HCT116 (cell line): ENCODE data around the gene CXCR6. TPM values are rescaled to one million over a fixed set of nuclear protein-coding genes. Genes with fewer than 3 reads are reported as not detected.

Source experiments
- ATAC-seq: fragments of 200-7000 bp; cut with Tn5 transposase; 2 replicates; pipeline ENCODE4 v1.9.1; 2020; ENCODE audit warnings: mild to moderate bottlenecking, moderate library complexity
- BruUV-seq: library from RNA; stranded (reverse); fragments of 400-500 nt; replicated peaks from 2 replicates; lab custom pipeline; 2021; lab: Mats Ljungman, UMichigan
- CTCF ChIA-PET: fragments of 300-600 bp; sonication (Branson Sonifier 250); formaldehyde crosslinking; loops from one replicate; lab custom pipeline; 2021; ENCODE audit warnings: antibody characterized with exemption; lab: Charles Lee
- POLR2A ChIA-PET: fragments of 300-600, 350-600 bp; sonication (Branson Sonifier 250); formaldehyde crosslinking; loops from one replicate; lab custom pipeline; 2021; ENCODE audit warnings: antibody characterized with exemption; lab: Charles Lee
- RAD21 ChIA-PET, 2 experiments: fragments of 300-600 bp; sonication (Branson Sonifier 250); formaldehyde crosslinking; loops; one replicate each; lab custom pipeline; 2023; ENCODE audit warnings: low total read pairs in 2 of 2; ENCODE audit not compliant: uncharacterized antibody in 2 of 2, unreplicated experiment in 2 of 2, low non-redundant PET in 1 of 2; lab: Charles Lee
- DNase-seq: peaks from one replicate; pipeline ENCODE4 v3.0.0-alpha.2; 2010; ENCODE audit warnings: low read depth, low spot score
- H2AFZ ChIP-seq: fragments of 200-600 bp; shearing (Covaris generic), sonication (generic); 2 replicates; pipeline ENCODE4 v1.6.1; 2017; ENCODE audit warnings: low read depth, mixed run types, mixed read lengths, antibody characterized with exemption, low read length; ENCODE audit not compliant: poor library complexity, severe bottlenecking
- H3K27ac ChIP-seq: 2 replicates; pipeline ENCODE4 v1.5.1; 2012; ENCODE audit warnings: low read depth, low read length
- H3K27me3 ChIP-seq: fragments of 200-600 bp; sonication (generic); 2 replicates; pipeline ENCODE4 v1.6.1; 2016; ENCODE audit warnings: mixed run types, low read length, mixed read lengths; ENCODE audit not compliant: insufficient read depth
- H3K36me3 ChIP-seq, 2 experiments: fragments of 200-500 bp in 1 of 2; fragments of 200-600 bp in 1 of 2; sonication (Bioruptor generic) in 1 of 2; sonication (generic) in 1 of 2; 2 replicates each; pipeline versions ENCODE4 v1.5.1 to v1.6.1; 2014 to 2016; ENCODE audit warnings: low read length in 2 of 2, inconsistent platforms in 1 of 2, mixed read lengths in 1 of 2, mixed run types in 1 of 2; ENCODE audit not compliant: insufficient read depth in 2 of 2, control insufficient read depth in 1 of 2
- H3K4me1 ChIP-seq, 2 experiments: fragments of 200-600 bp in 1 of 2; sonication (generic) in 1 of 2; 2 replicates each; pipeline versions ENCODE4 v1.5.1 to v1.6.1; 2012 to 2017; ENCODE audit warnings: low read length in 2 of 2, inconsistent platforms in 1 of 2, mild to moderate bottlenecking in 1 of 2, mixed read lengths in 1 of 2, mixed run types in 1 of 2, moderate library complexity in 1 of 2; ENCODE audit not compliant: insufficient read depth in 2 of 2, control insufficient read depth in 1 of 2
- H3K4me2 ChIP-seq: fragments of 200-600 bp; sonication (generic); 2 replicates; pipeline ENCODE4 v1.6.1; 2017; ENCODE audit warnings: mixed run types, low read length, mixed read lengths
- H3K4me3 ChIP-seq, 2 experiments: fragments of 200-600 bp in 1 of 2; sonication (generic) in 1 of 2; replicated peaks in 1 of 2; 2 replicates each; pipeline ENCODE4 v1.5.1; 2011 to 2016; ENCODE audit warnings: low read length in 2 of 2, control low read depth in 1 of 2, low read depth in 1 of 2, mild to moderate bottlenecking in 1 of 2, mixed read lengths in 1 of 2, mixed run types in 1 of 2
- H3K79me2 ChIP-seq: fragments of 200-600 bp; sonication (generic); 2 replicates; pipeline ENCODE4 v1.6.1; 2017; ENCODE audit warnings: mild to moderate bottlenecking, mixed run types, low read length, moderate library complexity, mixed read lengths; ENCODE audit not compliant: insufficient read depth
- H3K9ac ChIP-seq: fragments of 200-600 bp; sonication (generic); 2 replicates; pipeline ENCODE4 v1.6.1; 2016; ENCODE audit warnings: low read length, mixed read lengths
- H3K9me2 ChIP-seq: fragments of 200-600 bp; sonication (generic), shearing (Covaris generic); 2 replicates; pipeline ENCODE4 v1.6.1; 2017; ENCODE audit warnings: mixed run types, mild to moderate bottlenecking, moderate library complexity; ENCODE audit not compliant: insufficient read depth
- H3K9me3 ChIP-seq, 2 experiments: fragments of 200-500 bp in 1 of 2; fragments of 200-600 bp in 1 of 2; sonication (Bioruptor generic) in 1 of 2; sonication (generic) in 1 of 2; 2 replicates each; pipeline ENCODE4 v1.6.1; 2014 to 2017; ENCODE audit warnings: low read length in 2 of 2, mixed read lengths in 2 of 2, inconsistent platforms in 1 of 2, low read depth in 1 of 2, mild to moderate bottlenecking in 1 of 2, mixed run types in 1 of 2, moderate library complexity in 1 of 2; ENCODE audit not compliant: control insufficient read depth in 1 of 2, insufficient read depth in 1 of 2
- H4K20me1 ChIP-seq: fragments of 200-600 bp; sonication (generic), shearing (Covaris generic); 2 replicates; pipeline ENCODE4 v1.6.1; 2017; ENCODE audit warnings: mixed run types, mild to moderate bottlenecking, moderate library complexity; ENCODE audit not compliant: insufficient read depth
- ATF3 ChIP-seq: IDR thresholded peaks from 2 replicates; pipeline ENCODE4 v1.6.1; 2012
- CBX3 ChIP-seq: IDR thresholded peaks from 2 replicates; pipeline ENCODE4 v1.6.1; 2012; ENCODE audit warnings: low read depth
- CEBPB ChIP-seq: IDR thresholded peaks from 2 replicates; pipeline ENCODE4 v1.6.1; 2012; ENCODE audit warnings: low read depth
- CTCF ChIP-seq, 3 experiments: fragments of 200-600 bp in 1 of 3; sonication (generic) in 1 of 3; IDR thresholded peaks in 2 of 3; conservative IDR thresholded peaks in 1 of 3; 2 replicates each; pipeline ENCODE4 v1.5.1; 2012 to 2017; ENCODE audit warnings: low read depth in 2 of 3, low read length in 2 of 3, antibody characterized with exemption in 1 of 3, borderline replicate concordance in 1 of 3, control low read depth in 1 of 3, mild to moderate bottlenecking in 1 of 3, mixed read lengths in 1 of 3, mixed run types in 1 of 3, moderate library complexity in 1 of 3; ENCODE audit not compliant: insufficient read depth in 1 of 3
- EZH2 ChIP-seq: fragments of 200-600 bp; sonication (generic); IDR thresholded peaks from 2 replicates; pipeline ENCODE4 v1.6.1; 2017; ENCODE audit warnings: antibody characterized with exemption, mixed run types
- SP1 ChIP-seq: IDR thresholded peaks from 2 replicates; pipeline ENCODE4 v1.6.1; 2012; ENCODE audit warnings: low read depth
- SRF ChIP-seq: IDR thresholded peaks from 2 replicates; pipeline ENCODE4 v1.6.1; 2012; ENCODE audit warnings: low read depth
- TCF7L2 ChIP-seq: IDR thresholded peaks from 2 replicates; pipeline ENCODE4 v1.7.0; 2011; ENCODE audit warnings: borderline replicate concordance, inconsistent platforms; ENCODE audit not compliant: insufficient read depth, insufficient read length; ENCODE audit errors: extremely low read depth
- ZNF274 ChIP-seq: fragments of 200-500 bp; sonication (Bioruptor generic); IDR thresholded peaks from 2 replicates; pipeline ENCODE4 v1.6.1; 2014; ENCODE audit warnings: mild to moderate bottlenecking, low read depth, low read length, inconsistent platforms
- intact Hi-C: fragments of 100-400 bp; cut with micrococcal nuclease; formaldehyde crosslinking; loops from 2 replicates; pipeline ENCODE4 v1.10.0; 2022
- total RNA-seq: library from RNA; stranded (reverse); gene quantifications from one replicate; pipeline ENCODE4 v1.2.1, GENCODE V29; 2021; ENCODE audit not compliant: unreplicated experiment
- TF ChIP-seq, protein P1 (sequence below): IDR thresholded peaks from 2 replicates; pipeline ENCODE4 v1.6.1; 2012; ENCODE audit warnings: low read depth

The CXCR6 gene
- total RNA-seq, 1 experiment from 2014 or later, result not detected

GRCh38 chr3:45964139-45964538, 20.9 kb downstream of the CXCR6 start:
- H3K36me3 ChIP-seq, result peaks cover 22 to 28% of the 10 kb centered on the region in 2 experiments
- ChIA-PET RAD21 (no interaction called here), POLR2A (no interaction called here), CTCF (no interaction called here)
- no peak overlapping the region for H3K27ac ChIP-seq
- no peaks in the 10 kb centered on the region for H3K4me1 ChIP-seq
- no TSS peak for BruUV-seq
- H2AFZ ChIP-seq, result no peak overlapping the region
- no peaks in the 10 kb centered on the region for H3K79me2 ChIP-seq
- TF ChIP-seq CBX3 (no peak), CTCF (IDR thresholded peaks at IDR 0.05 in 2 of 3, conservative IDR thresholded peaks at IDR 0.05 in 1 of 3; ENCODE audit: borderline replicate concordance in 1 of 3, insufficient read depth in 1 of 3, low read depth in 2 of 3, low read length in 2 of 3) (no peak), TCF7L2 (no peak), EZH2 (no peak), ATF3 (no peak), ZNF274 (no peak), CEBPB (no peak), SRF (no peak), SP1 (no peak)
- TF ChIP-seq, protein P1, sequence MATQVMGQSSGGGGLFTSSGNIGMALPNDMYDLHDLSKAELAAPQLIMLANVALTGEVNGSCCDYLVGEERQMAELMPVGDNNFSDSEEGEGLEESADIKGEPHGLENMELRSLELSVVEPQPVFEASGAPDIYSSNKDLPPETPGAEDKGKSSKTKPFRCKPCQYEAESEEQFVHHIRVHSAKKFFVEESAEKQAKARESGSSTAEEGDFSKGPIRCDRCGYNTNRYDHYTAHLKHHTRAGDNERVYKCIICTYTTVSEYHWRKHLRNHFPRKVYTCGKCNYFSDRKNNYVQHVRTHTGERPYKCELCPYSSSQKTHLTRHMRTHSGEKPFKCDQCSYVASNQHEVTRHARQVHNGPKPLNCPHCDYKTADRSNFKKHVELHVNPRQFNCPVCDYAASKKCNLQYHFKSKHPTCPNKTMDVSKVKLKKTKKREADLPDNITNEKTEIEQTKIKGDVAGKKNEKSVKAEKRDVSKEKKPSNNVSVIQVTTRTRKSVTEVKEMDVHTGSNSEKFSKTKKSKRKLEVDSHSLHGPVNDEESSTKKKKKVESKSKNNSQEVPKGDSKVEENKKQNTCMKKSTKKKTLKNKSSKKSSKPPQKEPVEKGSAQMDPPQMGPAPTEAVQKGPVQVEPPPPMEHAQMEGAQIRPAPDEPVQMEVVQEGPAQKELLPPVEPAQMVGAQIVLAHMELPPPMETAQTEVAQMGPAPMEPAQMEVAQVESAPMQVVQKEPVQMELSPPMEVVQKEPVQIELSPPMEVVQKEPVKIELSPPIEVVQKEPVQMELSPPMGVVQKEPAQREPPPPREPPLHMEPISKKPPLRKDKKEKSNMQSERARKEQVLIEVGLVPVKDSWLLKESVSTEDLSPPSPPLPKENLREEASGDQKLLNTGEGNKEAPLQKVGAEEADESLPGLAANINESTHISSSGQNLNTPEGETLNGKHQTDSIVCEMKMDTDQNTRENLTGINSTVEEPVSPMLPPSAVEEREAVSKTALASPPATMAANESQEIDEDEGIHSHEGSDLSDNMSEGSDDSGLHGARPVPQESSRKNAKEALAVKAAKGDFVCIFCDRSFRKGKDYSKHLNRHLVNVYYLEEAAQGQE, result no peak
- H3K9ac ChIP-seq, result no peak overlapping the region
- H3K4me2 ChIP-seq, result no peak overlapping the region
- no peaks in the 10 kb centered on the region for H3K27me3 ChIP-seq
- no peaks in the 10 kb centered on the region for H4K20me1 ChIP-seq
- H3K9me2 ChIP-seq, result no peaks in the 10 kb centered on the region
- DNase-seq (no peak), ATAC-seq (no peak)
- intact Hi-C loops, result no loop called here
- no peak overlapping the region for H3K4me3 ChIP-seq
- no peaks in the 10 kb centered on the region for H3K9me3 ChIP-seq
